PFSK-1 (cell line): ENCODE data around the gene KATNIP.

Experiments used
- FOXP2 ChIP-seq: optimal IDR thresholded peaks from 2 replicates; pipeline ENCODE3; 2011; ENCODE audit warnings: borderline replicate concordance, control low read depth, inconsistent platforms; ENCODE audit not compliant: insufficient read depth; ENCODE audit errors: extremely low read length, extremely low read depth
- POLR2AphosphoS5 ChIP-seq: IDR thresholded peaks from 2 replicates; pipeline ENCODE4 v1.6.1; 2012; ENCODE audit warnings: low read depth, mild to moderate bottlenecking, control low read depth, low read length, moderate library complexity
- REST ChIP-seq, 2 experiments: IDR thresholded peaks; 2 replicates each; pipeline versions ENCODE4 v1.6.1 to v1.8.0; 2011 to 2012; ENCODE audit warnings: low read depth in 2 of 2, low read length in 2 of 2, control low read depth in 1 of 2, inconsistent platforms in 1 of 2, mild to moderate bottlenecking in 1 of 2, moderate library complexity in 1 of 2; ENCODE audit not compliant: insufficient read depth in 1 of 2
- SIN3A ChIP-seq: IDR thresholded peaks from 2 replicates; pipeline ENCODE4 v1.6.1; 2012; ENCODE audit warnings: mild to moderate bottlenecking, low read length, moderate library complexity, borderline replicate concordance; ENCODE audit not compliant: insufficient read depth
- TAF1 ChIP-seq: IDR thresholded peaks from 2 replicates; pipeline ENCODE4 v1.6.1; 2012; ENCODE audit warnings: low read length, control low read depth, borderline replicate concordance; ENCODE audit not compliant: insufficient read depth

The KATNIP gene

GRCh38 chr16:27516365-27516764 is 33.6 kb upstream of the KATNIP start:
- no peak for TF ChIP-seq FOXP2
- no peak for TF ChIP-seq SIN3A
- TF ChIP-seq TAF1, result no peak
- no peak for TF ChIP-seq REST (IDR thresholded peaks at IDR 0.05; ENCODE audit: insufficient read depth in 1 of 2, low read depth in 2 of 2, low read length in 2 of 2)
- no peak for TF ChIP-seq POLR2AphosphoS5

- TF ChIP-seq REST (IDR thresholded peaks at IDR 0.05; ENCODE audit: insufficient read depth in 1 of 2, low read depth in 2 of 2, low read length in 2 of 2) (no peak), SIN3A (no peak), POLR2AphosphoS5 (no peak), TAF1 (no peak), FOXP2 (no peak)
Observed at GRCh38 chr16:27517664-27518063, 32.3 kb upstream of the KATNIP start.

GRCh38 chr16:27518226-27518625 is 31.7 kb upstream of the KATNIP start:
- no peak for TF ChIP-seq REST (IDR thresholded peaks at IDR 0.05; ENCODE audit: insufficient read depth in 1 of 2, low read depth in 2 of 2, low read length in 2 of 2)
- TF ChIP-seq POLR2AphosphoS5, result no peak
- TF ChIP-seq FOXP2, result no peak
- no peak for TF ChIP-seq SIN3A
- TF ChIP-seq TAF1, result no peak

GRCh38 chr16:27520982-27521673 is 28.8 kb upstream of the KATNIP start:
- TF ChIP-seq TAF1 (no peak), REST (IDR thresholded peaks at IDR 0.05; ENCODE audit: insufficient read depth in 1 of 2, low read depth in 2 of 2, low read length in 2 of 2) (no peak), SIN3A (no peak), FOXP2 (no peak), POLR2AphosphoS5 (no peak)

GRCh38 chr16:27522173-27522707 is 27.7 kb upstream of the KATNIP start:
- TF ChIP-seq FOXP2, result no peak
- TF ChIP-seq REST (IDR thresholded peaks at IDR 0.05; ENCODE audit: insufficient read depth in 1 of 2, low read depth in 2 of 2, low read length in 2 of 2), result no peak
- no peak for TF ChIP-seq SIN3A
- TF ChIP-seq TAF1, result no peak
- TF ChIP-seq POLR2AphosphoS5, result no peak
